HG03558 (cell line): ENCODE data around the gene BTBD9.

Experiments
- ATAC-seq: cut with Tn5 transposase; IDR thresholded peaks from one replicate; pipeline ENCODE4 v1.9.1; 2021; ENCODE audit warnings: moderate number of reproducible peaks; ENCODE audit not compliant: unreplicated experiment; ENCODE audit errors: extremely low read depth

BTBD9 gene

DNA sequence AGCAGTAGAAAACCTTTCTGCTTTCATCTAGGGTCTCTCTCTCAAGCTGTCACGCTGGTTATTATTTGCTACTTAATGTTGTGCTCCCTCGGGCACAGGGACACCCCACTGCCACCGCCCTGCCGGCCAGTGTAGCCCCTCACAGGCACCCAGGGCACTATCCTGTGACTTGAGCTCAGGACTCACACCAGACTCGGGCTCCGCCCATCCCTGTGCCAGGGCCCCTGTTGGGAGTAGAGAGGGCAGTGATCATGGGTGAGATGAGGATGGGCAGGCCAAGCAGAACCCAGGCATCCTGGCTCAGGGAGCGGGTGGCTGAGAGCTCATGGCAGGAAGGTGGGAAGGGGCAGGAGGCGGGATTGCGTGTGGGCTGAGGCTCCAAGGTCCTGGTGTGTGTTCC, 448.3 kb downstream of the BTBD9 start:
- ATAC-seq, result no peak

DNA sequence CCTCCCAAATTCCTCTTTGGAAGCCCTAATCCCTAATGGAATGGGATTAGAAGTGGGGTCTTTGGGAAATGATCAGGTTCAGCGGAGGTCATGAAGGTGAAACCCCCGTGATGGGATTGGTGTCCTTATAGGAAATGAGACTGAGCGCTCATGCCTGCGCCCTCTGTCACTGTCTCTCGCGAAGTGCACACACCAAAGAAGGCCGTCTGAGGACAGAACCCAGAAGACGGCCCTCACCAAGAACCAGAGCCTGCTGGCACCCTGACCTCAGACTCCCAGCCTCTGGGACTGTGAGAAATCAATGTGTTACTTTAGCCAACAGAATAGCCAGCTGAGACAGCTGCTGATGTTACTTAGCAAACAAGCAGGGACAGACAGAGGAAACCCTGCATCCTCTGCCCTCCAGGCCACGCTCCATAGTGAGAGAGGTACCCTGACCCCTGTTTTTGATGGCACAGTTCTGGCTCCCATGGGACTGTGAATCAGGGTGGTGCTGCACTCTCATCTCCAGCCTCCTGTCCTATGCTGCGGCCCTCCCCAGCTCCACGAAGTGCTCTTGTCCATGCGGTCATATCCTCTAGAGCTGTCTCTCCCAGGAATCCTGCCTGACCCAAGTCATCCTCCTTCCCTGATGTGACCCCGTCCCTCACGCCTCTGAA, 450.9 kb downstream of the BTBD9 start:
- ATAC-seq, result no peak

DNA sequence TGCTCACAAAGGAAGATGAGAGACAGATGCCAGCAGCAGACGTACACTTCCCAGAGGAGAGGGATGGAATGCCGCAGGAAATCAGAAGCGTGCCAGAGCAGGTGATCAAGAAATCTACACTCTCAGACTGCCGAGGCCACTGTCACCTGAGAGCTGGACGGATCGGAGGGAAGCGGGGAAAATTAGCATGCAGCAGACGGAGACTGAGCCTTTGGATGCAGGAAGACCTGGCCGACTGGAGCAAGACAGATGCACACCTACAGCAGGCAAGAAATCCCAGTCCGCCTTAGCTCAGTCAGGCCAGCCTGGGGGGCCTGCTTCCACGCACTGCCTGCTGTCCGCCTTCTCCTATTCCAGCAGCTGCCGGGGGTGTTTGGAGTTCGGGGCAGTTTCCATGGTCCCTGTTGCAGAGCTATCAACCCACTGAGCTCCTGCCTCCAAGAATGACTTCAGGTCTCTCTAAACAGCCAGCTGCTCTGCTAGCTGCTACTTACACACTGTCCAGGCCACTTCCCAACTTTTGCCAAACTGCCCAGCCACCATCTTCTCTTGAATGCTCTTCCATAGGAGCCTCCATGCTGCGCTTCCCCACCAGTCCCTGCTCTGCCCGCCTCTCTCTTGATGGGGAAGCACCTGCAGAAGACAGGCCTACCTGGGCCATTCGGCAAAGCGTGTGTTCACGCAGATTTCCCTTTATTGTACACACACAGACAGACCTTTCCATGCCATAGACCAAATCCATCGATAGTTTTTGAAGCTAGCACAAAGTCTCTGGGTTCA, 451.7 kb downstream of the BTBD9 start:
- ATAC-seq, result no peak

GRCh38 chr6:38187325-38187724, 452.4 kb downstream of the BTBD9 start:
- ATAC-seq, result no peak

GRCh38 chr6:38185752-38186151, 454.0 kb downstream of the BTBD9 start:
- no peak for ATAC-seq

DNA sequence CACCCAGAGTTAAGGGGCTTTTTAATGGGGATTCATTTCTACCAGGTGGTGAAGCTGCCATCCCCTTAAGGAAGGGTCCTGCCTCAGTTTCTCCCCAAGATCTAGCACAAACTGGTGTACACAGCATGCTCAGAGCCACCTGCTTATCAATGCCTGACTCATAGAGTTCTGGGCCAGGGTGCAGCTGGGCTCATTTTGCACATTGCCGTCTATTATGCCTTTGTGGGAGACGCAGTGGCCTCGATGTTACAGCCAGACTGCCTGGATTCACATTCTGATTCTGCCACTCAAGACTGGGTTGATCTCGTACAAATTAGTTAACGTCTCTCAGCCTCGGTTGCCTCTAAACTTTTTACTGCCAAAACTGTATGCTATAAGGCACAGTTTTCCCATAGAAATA, 454.5 kb downstream of the BTBD9 start:
- no peak for ATAC-seq

- no peak for ATAC-seq
Observed at GRCh38 chr6:38184585-38185080, 455.1 kb downstream of the BTBD9 start.

GRCh38 chr6:38183856-38184584, 455.7 kb downstream of the BTBD9 start:
- no peak for ATAC-seq

- ATAC-seq, result no peak
Observed at GRCh38 chr6:38182426-38182825, 457.3 kb downstream of the BTBD9 start.

DNA sequence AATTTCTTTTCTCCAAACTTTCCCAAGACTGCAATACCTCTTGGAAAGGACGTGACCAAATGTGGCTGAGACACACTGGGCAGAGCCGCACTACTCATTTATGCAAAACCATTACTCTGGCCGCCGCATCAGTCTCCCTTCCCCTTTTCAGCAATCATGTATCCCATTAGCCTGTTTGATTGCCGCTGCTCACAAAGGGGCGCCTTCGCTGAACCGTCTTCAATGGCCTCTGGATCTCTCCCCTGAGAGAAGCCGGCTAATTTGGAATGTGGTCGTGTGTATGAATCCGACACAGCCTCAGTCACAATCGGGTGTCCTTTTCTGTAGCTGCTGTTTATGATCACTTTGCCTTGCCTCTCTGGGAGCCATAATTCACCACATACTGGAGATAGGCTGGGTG, 459.1 kb downstream of the BTBD9 start:
- ATAC-seq, result no peak

DNA sequence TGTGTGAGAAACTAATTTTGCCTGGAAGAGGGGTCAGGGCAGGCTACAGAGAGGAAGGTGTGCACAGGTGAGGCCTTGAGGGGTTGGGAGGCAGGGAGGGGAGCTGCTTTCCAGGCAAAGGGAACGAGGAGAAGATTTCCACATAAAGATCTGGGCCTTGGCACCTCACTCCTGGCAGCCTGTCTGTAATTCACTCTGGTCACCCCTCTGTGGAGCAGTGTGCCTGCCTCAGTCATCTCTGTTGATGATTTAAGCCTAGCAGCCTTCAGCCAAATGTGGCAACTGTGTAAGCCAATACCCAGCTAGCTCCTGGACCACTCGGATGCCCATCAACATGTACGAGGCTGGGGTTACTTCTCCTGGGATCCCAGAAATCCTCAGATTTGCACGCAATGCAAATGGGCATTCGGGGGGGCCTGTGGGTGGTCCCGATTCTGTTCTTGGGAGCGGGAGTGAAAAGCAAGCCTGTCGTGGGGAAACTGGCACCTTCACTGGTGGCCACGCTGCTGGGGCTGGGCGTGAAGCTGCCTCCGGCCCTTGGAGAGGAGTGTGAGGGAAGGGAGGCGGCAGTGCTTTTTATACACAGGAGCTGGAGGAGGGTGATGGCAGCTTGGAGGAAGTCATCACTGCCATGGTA, 459.8 kb downstream of the BTBD9 start:
- no peak for ATAC-seq

GRCh38 chr6:38179300-38179699, 460.4 kb downstream of the BTBD9 start:
- ATAC-seq, result no peak

GRCh38 chr6:38178584-38178886, 461.2 kb downstream of the BTBD9 start:
- ATAC-seq, result no peak

DNA sequence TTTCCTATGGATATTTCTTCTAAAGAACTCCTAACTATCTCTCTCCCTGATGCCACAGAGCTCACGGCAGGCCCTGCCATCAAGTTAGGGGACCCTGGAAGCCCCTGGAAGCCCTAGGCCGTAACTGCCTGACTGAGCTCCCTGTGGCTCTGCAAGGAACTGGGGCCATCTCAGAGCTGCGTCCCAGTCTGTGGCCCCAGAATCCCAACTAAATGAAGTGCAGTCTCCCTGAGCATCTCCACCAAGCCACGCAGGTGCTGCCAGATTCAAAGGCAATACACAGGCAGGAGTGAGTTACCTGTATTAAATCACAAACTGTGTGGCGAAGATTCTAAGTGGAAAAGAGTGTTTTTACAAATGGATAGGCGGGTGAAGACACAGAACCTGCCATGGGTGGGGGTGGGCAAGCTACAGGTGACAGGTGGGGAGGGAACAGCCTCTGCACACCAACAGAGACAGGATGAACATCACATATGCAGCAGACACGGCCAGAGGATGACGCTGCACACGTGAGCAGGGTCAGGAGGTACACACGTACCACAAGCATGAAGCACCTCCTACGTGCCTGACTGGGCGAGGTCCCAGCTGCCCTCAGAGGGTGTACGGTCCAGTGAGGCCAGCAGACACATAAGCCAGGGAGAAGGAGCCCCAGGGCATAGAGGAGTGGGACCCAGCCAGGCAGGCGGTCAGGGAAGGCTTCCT, 461.7 kb downstream of the BTBD9 start:
- ATAC-seq, result no peak

DNA sequence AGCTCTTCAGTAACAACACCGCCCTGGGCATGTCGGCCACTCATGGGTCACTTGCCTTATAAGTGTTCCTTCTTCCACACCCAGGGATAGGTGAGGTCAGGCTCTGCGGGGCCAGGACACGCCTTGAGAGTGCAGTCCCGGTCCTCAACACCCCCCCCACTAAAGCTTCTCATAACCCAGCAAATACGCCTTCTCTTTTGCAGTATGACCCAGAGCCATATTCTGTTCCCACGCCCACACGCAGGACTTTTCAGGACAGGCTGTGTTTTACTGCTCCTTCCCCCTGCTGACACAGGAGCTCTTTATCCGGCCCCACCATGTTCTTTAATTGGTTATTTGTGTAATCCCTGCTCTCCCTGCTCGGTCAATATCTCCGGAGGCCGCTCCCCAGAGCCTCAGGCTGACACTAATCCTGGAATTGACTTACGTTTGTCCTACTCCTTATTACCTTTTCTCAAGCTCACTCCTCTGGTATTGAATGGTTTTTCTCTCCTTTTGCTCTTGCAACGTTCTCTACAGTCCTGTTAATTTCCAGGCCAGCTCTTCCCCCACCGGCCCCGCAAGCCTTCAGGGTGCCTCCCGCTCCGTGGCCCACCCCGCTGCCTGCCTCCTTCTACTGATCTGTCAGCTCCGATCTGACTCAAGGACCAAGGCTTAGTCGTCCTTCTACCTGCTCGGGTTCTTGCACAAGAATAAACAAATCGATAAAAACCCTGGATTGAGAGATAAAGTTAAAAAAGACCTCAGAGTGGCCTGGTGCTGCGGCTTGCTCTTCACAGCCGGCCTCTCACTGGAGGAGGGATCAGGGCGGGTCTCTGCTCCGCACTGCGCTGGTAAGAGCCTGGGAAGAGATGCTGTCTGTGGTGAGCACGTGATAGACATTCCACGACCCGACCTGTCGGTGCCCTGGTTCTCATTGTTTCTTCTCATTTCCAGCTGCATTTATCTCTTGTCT, 462.7 kb downstream of the BTBD9 start:
- no peak for ATAC-seq

DNA sequence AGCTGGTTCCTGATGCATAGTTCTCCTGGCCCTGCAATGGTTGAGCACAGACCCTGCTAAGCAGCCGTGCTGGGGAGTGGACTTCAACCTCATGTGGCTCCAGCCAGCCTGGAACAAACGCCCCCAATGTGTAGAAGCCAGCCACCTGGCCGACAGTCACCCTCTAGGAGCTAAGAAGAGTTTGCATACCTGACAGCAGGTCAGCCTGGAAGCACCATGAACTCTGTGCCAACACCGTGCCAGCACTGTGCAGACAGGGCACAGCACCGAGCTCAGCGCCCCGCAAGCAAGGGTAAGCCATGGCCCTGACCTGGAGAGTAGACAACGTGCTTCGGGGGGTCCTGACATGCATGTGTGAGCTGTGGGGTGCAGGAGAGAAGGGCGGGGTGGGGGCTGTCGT, 463.9 kb downstream of the BTBD9 start:
- no peak for ATAC-seq

DNA sequence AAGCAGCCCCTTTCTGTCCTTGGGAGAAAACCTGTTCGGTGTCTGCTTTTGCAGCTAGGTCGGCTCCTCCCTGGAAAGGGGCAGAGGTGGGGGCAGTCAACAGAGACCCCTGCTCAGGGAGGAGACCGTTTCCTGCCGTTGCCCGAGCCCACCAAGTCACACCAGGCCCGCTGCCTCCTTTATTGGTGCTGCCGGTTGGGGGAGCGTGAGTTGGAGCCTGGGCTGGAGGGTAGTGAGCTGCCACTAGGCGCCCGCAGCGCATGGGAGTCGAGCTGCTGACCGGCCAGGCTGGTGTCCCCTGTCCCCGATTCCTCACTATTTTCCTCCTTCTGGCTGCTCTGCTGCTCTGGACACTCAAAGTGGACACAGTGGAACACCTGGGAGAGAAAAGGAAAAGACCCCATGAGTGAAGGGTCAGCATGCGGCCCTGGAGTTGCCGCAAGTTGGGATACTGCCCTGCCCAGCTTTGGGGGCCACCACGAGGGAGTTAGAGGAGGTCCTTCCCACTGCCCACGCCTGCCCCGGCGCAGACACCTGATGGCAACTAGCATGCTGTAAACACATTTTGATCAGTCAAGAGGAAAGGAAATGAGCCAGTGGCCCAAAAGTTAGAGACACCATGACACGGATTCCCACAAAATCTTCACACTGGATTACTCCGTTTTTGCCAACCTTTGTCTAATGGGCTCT, 464.8 kb downstream of the BTBD9 start:
- no peak for ATAC-seq

- ATAC-seq, result no peak
Observed at GRCh38 chr6:38174315-38174714, 465.4 kb downstream of the BTBD9 start.

- ATAC-seq, result no peak
Observed at GRCh38 chr6:38173909-38174308, 465.8 kb downstream of the BTBD9 start.
